ENCODE results near the gene CTNNA3.
"Not testable (repeated sequence)": the region's sequence is repeated elsewhere in the genome, so short reads cannot be mapped to it uniquely, and the experiment has no call there.

Gene CTNNA3

DNA sequence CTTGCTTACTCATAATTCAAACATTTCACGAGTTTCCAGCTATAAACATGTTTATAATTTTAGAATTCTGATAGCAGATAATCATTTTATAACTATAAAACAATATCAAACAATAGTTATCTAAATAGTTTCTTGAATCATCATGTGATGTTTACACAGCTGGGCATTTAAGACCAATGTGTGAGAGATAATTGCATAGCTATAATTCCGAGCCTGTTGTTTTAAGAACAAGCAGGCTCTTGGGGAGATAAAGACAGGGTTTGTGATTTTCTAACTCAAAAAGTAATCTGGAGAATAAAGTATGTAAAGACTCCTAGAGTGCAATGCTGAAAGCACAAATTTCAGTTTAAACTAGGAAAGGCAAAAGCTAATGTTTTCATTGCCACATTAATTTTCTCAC lies 439.0 kb downstream of the CTNNA3 start:
- no peaks in the 10 kb centered on the region for H3K9me3 ChIP-seq (ENCODE audit: control insufficient read depth, low read length)
- no peaks in the 10 kb centered on the region for H3K27me3 ChIP-seq (replicated peaks; ENCODE audit: control insufficient read depth, insufficient read depth, low read length, poor library complexity, severe bottlenecking)
- H3K27ac ChIP-seq (ENCODE audit: insufficient read depth, low read length, poor library complexity, severe bottlenecking) = no peak overlapping the region
- DNase-seq = no peak
- H3K36me3 ChIP-seq (ENCODE audit: control insufficient read depth, insufficient read depth, low read length) = no peaks in the 10 kb centered on the region
- no peaks in the 10 kb centered on the region for H3K4me1 ChIP-seq (ENCODE audit: control insufficient read depth, insufficient read depth, low read length, poor library complexity, severe bottlenecking)
- no peak overlapping the region for H3K4me3 ChIP-seq (ENCODE audit: insufficient read depth, low read depth, low read length, poor library complexity, severe bottlenecking)

DNA sequence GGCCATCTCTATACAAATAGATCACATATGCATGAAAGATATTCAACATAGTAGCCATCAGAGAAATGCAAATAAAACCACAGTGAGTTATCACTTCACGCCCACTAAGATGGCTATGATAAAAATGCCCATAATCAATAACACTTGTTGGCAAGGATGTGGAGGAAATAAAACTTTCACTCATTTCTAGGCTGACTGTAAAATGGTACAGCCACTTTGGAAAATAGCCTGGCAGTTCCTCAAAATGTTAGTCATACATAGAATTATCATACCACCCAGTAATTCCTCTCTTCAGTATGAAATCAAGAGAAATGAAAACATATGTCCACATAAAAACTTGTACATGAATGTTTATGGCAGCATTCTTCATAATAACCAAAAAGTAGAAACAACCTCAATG lies 445.3 kb downstream of the CTNNA3 start:
- Histone ChIP-seq H3K36me3 (ENCODE audit: control insufficient read depth, insufficient read depth, low read length) (no peaks in the 10 kb centered on the region), H3K27ac (ENCODE audit: insufficient read depth, low read length, poor library complexity, severe bottlenecking) (no peak overlapping the region), H3K9me3 (ENCODE audit: control insufficient read depth, low read length) (no peaks in the 10 kb centered on the region), H3K4me1 (ENCODE audit: control insufficient read depth, insufficient read depth, low read length, poor library complexity, severe bottlenecking) (no peaks in the 10 kb centered on the region), H3K27me3 (replicated peaks; ENCODE audit: control insufficient read depth, insufficient read depth, low read length, poor library complexity, severe bottlenecking) (no peaks in the 10 kb centered on the region), H3K4me3 (ENCODE audit: insufficient read depth, low read depth, low read length, poor library complexity, severe bottlenecking) (no peak overlapping the region)
- no peak for DNase-seq

DNA sequence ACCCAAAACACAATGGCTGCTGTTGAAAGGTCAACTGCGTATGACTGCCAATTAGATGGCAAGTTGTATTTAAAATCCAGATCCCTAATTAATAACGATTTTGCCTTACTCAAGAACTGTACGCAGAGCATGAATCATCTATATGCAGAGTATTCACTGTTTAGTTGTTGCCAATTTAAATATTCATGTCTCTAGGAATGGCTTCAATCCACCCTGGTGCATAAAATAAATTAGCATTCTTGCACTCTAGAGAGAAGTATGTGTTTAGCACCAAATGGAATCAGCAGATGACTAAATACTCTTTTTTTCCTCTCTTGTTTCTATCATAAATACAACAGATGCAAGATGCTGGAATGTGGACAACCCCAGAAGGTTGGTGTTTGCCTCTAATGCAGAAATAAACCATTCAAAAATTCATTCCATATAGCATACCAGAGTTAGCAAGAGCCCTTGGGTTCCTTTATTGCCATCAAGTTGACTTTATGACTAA lies 449.9 kb downstream of the CTNNA3 start:
- Histone ChIP-seq H3K4me1 (ENCODE audit: control insufficient read depth, insufficient read depth, low read length, poor library complexity, severe bottlenecking) (no peaks in the 10 kb centered on the region), H3K27ac (ENCODE audit: insufficient read depth, low read length, poor library complexity, severe bottlenecking) (no peak overlapping the region), H3K4me3 (ENCODE audit: insufficient read depth, low read depth, low read length, poor library complexity, severe bottlenecking) (no peak overlapping the region), H3K36me3 (ENCODE audit: control insufficient read depth, insufficient read depth, low read length) (no peaks in the 10 kb centered on the region), H3K27me3 (replicated peaks; ENCODE audit: control insufficient read depth, insufficient read depth, low read length, poor library complexity, severe bottlenecking) (no peaks in the 10 kb centered on the region), H3K9me3 (ENCODE audit: control insufficient read depth, low read length) (no peaks in the 10 kb centered on the region)
- DNase-seq = no peak

DNA sequence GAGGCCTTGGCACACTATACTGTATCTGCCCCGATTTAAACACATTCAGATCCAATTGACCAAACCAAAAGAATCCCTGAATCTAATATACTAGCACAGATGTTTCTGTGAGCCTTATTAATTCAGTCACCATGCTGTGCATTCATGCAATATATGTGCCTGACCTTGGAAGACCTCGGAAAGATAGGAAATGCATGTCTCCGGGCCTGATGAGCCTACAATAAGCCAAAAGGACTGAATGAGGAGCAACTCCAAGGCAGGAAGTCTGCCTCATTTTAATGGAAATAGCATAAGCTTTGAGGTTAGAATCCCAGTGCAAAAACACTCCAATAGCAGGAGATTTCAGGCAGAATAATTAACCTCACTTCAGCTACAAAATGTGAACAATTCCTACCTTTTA lies 453.5 kb downstream of the CTNNA3 start:
- Histone ChIP-seq H3K4me1 (ENCODE audit: control insufficient read depth, insufficient read depth, low read length, poor library complexity, severe bottlenecking) (no peaks in the 10 kb centered on the region), H3K36me3 (ENCODE audit: control insufficient read depth, insufficient read depth, low read length) (no peaks in the 10 kb centered on the region), H3K4me3 (ENCODE audit: insufficient read depth, low read depth, low read length, poor library complexity, severe bottlenecking) (no peak overlapping the region), H3K27ac (ENCODE audit: insufficient read depth, low read length, poor library complexity, severe bottlenecking) (no peak overlapping the region), H3K9me3 (ENCODE audit: control insufficient read depth, low read length) (no peaks in the 10 kb centered on the region), H3K27me3 (replicated peaks; ENCODE audit: control insufficient read depth, insufficient read depth, low read length, poor library complexity, severe bottlenecking) (no peaks in the 10 kb centered on the region)
- no peak for DNase-seq

DNA sequence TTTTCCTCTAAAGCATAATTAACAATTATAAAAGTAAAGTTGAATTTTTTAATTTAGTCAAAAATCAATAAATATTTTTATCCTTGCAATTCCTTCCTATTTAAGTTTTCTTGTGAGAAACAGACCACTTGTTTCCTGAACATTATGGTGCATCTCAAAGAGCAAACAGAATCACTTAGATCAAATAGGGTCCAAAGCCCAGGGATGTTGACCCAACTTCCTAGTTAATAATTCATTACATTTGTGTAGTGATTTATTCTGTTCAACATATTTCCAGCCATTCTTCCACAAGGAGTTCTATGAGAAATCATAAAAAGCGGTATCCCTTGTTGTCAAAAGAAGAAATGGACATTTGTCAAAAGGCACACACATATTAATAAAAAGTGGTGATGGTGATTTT lies 454.5 kb downstream of the CTNNA3 start:
- no peak for DNase-seq
- no peak overlapping the region for H3K4me3 ChIP-seq (ENCODE audit: insufficient read depth, low read depth, low read length, poor library complexity, severe bottlenecking)
- no peaks in the 10 kb centered on the region for H3K27me3 ChIP-seq (replicated peaks; ENCODE audit: control insufficient read depth, insufficient read depth, low read length, poor library complexity, severe bottlenecking)
- no peaks in the 10 kb centered on the region for H3K36me3 ChIP-seq (ENCODE audit: control insufficient read depth, insufficient read depth, low read length)
- no peaks in the 10 kb centered on the region for H3K4me1 ChIP-seq (ENCODE audit: control insufficient read depth, insufficient read depth, low read length, poor library complexity, severe bottlenecking)
- no peaks in the 10 kb centered on the region for H3K9me3 ChIP-seq (ENCODE audit: control insufficient read depth, low read length)
- H3K27ac ChIP-seq (ENCODE audit: insufficient read depth, low read length, poor library complexity, severe bottlenecking) = no peak overlapping the region

DNA sequence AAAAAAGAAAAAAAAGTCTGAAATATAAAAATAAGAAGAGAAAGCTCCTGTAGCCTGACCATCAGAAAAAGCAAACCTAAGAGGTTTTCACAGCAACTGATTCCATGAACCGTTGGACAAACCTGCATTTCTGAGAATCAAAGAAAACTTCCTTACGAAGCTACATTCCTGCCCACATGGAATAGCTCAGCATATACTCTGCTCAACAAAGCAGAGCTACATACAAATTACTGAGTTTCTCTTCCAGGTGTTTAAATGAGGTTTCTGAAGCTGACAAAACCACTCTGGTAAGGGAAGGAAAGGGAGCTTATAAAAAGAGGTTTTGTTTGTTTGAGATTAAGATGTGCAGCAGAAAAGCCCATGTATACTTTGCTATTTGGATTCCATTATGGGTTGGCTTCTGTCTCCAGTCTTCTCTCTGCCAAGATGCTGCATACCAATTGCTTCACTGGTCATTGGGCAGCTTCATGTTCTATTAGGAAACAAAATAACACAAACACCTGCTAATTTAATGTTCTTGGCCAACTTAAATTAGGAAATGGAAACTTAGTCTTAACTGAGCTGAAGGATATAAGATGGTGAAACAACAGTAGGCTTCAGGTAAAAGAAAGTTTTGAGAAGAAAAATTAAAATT lies 456.0 kb downstream of the CTNNA3 start:
- Histone ChIP-seq H3K36me3 (ENCODE audit: control insufficient read depth, insufficient read depth, low read length) (no peaks in the 10 kb centered on the region), H3K4me1 (ENCODE audit: control insufficient read depth, insufficient read depth, low read length, poor library complexity, severe bottlenecking) (no peaks in the 10 kb centered on the region), H3K27me3 (replicated peaks; ENCODE audit: control insufficient read depth, insufficient read depth, low read length, poor library complexity, severe bottlenecking) (no peaks in the 10 kb centered on the region), H3K4me3 (ENCODE audit: insufficient read depth, low read depth, low read length, poor library complexity, severe bottlenecking) (no peak overlapping the region), H3K27ac (ENCODE audit: insufficient read depth, low read length, poor library complexity, severe bottlenecking) (no peak overlapping the region), H3K9me3 (ENCODE audit: control insufficient read depth, low read length) (no peaks in the 10 kb centered on the region)
- DNase-seq = no peak

DNA sequence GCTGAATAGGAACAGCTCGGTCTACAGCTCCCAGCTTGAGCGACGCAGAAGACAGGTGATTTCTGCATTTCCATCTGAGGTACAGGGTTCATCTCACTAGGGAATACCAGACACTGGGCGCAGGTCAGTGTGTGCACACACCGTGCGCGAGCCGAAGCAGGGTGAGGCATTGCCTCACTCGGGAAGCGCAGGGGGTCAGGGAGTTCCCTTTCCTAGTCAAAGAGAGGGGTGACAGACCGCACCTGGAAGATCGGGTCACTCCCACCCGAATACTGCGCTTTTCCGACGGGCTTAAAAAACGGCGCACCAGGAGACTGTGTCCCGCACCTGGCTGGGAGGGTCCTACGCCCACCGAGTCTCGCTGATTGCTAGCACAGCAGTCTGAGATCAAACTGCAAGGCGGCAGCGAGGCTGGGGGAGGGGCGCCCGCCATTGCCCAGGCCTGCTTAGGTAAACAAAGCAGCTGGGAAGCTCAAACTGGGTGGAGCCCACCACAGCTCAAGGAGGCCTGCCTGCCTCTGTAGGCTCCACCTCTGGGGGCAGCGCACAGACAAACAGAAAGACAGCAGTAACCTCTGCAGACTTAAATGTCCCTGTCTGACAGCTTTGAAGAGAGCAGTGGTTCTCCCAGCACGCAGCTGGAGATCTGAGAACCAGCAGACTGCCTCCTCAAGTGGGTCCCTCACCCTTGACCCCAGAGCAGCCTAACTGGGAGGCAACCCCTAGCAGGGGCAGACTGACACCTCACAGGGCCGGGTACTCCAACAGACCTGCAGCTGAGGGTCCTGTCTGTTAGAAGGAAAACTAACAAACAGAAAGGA lies 465.1 kb downstream of the CTNNA3 start:
- not testable (repeated sequence) for H3K27ac ChIP-seq (ENCODE audit: insufficient read depth, low read length, poor library complexity, severe bottlenecking); H3K4me3 ChIP-seq (ENCODE audit: insufficient read depth, low read depth, low read length, poor library complexity, severe bottlenecking); H3K36me3 ChIP-seq (ENCODE audit: control insufficient read depth, insufficient read depth, low read length); H3K27me3 ChIP-seq (replicated peaks; ENCODE audit: control insufficient read depth, insufficient read depth, low read length, poor library complexity, severe bottlenecking); H3K9me3 ChIP-seq (ENCODE audit: control insufficient read depth, low read length); H3K4me1 ChIP-seq (ENCODE audit: control insufficient read depth, insufficient read depth, low read length, poor library complexity, severe bottlenecking); DNase-seq

DNA sequence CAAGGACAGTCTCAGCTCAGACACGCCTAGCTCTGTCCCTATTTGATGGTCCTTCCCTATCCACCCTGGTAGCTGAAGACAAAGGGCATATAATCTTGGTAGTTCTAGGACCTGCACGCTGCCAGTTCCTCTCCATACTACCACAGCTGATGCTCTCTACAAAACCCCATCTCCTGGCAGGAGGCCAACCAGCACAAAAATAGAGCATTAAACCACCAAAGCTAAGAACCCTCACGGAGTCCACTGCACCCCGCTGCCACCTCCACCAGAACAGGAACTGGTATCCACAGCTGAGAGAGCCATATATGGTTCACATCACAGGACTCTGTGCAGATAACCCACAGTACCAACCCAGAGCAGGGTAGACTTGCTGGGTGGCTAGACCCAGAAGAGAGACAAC lies 470.8 kb downstream of the CTNNA3 start:
- H3K27me3 ChIP-seq (replicated peaks; ENCODE audit: control insufficient read depth, insufficient read depth, low read length, poor library complexity, severe bottlenecking) = no peaks in the 10 kb centered on the region
- no peaks in the 10 kb centered on the region for H3K4me1 ChIP-seq (ENCODE audit: control insufficient read depth, insufficient read depth, low read length, poor library complexity, severe bottlenecking)
- DNase-seq = no peak
- no peaks in the 10 kb centered on the region for H3K9me3 ChIP-seq (ENCODE audit: control insufficient read depth, low read length)
- no peak overlapping the region for H3K27ac ChIP-seq (ENCODE audit: insufficient read depth, low read length, poor library complexity, severe bottlenecking)
- no peaks in the 10 kb centered on the region for H3K36me3 ChIP-seq (ENCODE audit: control insufficient read depth, insufficient read depth, low read length)
- no peak overlapping the region for H3K4me3 ChIP-seq (ENCODE audit: insufficient read depth, low read depth, low read length, poor library complexity, severe bottlenecking)

DNA sequence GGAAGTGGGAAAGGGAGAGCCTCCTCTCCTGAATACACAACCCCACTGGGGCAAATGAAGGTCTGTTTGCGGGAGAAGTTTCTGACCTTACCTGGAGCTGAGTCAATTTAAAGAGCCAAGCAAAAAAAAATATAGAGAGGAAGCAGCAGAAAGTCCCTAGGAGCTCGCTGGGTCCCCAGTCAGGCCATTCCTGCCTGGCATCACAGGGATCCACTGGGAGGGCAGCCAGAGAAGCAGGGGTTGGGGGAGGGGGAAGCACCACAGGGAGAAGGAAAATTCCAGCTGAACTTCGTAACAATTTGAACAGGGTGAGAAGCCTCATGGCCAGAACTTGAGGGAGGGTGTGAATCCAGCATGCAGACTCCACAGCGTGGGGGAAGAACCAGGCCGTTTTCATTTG lies 471.4 kb downstream of the CTNNA3 start:
- DNase-seq = no peak
- H3K27ac ChIP-seq (ENCODE audit: insufficient read depth, low read length, poor library complexity, severe bottlenecking) = no peak overlapping the region
- no peaks in the 10 kb centered on the region for H3K36me3 ChIP-seq (ENCODE audit: control insufficient read depth, insufficient read depth, low read length)
- H3K4me3 ChIP-seq (ENCODE audit: insufficient read depth, low read depth, low read length, poor library complexity, severe bottlenecking) = no peak overlapping the region
- no peaks in the 10 kb centered on the region for H3K9me3 ChIP-seq (ENCODE audit: control insufficient read depth, low read length)
- no peaks in the 10 kb centered on the region for H3K27me3 ChIP-seq (replicated peaks; ENCODE audit: control insufficient read depth, insufficient read depth, low read length, poor library complexity, severe bottlenecking)
- no peaks in the 10 kb centered on the region for H3K4me1 ChIP-seq (ENCODE audit: control insufficient read depth, insufficient read depth, low read length, poor library complexity, severe bottlenecking)

DNA sequence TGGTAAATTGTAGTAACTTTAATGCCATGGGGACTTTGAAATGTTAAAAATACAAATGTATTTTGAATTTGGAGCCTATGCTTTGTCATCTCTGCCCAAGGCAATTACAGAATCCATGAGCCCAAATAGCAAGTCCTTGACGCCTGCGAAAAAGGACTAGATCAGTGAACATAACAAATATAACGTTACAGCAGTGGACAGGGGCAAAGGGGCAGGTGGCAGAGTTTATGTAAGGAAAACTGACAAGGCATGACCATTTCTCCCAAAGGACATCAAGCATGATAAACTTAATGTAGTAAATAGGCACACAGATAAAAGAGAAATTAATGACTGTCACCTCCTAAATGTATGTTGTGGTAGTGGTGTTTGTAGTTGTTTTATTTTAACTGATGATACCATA lies 473.1 kb downstream of the CTNNA3 start:
- Histone ChIP-seq H3K27me3 (replicated peaks; ENCODE audit: control insufficient read depth, insufficient read depth, low read length, poor library complexity, severe bottlenecking) (no peaks in the 10 kb centered on the region), H3K36me3 (ENCODE audit: control insufficient read depth, insufficient read depth, low read length) (no peaks in the 10 kb centered on the region), H3K4me3 (ENCODE audit: insufficient read depth, low read depth, low read length, poor library complexity, severe bottlenecking) (no peak overlapping the region), H3K27ac (ENCODE audit: insufficient read depth, low read length, poor library complexity, severe bottlenecking) (no peak overlapping the region), H3K4me1 (ENCODE audit: control insufficient read depth, insufficient read depth, low read length, poor library complexity, severe bottlenecking) (no peaks in the 10 kb centered on the region), H3K9me3 (ENCODE audit: control insufficient read depth, low read length) (no peaks in the 10 kb centered on the region)
- no peak for DNase-seq
